Thymus (tissue), 11 donors: ENCODE data around the gene TUBB4A. TPM values are rescaled to one million over a fixed set of nuclear protein-coding genes. Genes with fewer than 3 reads are reported as not detected.

Source experiments
- DNase-seq, 9 donors: peaks; one replicate each; pipeline ENCODE4 v3.0.0-alpha.2; 2013; ENCODE audit warnings: low spot score in 9 of 9, low read depth in 6 of 9, missing footprints in 1 of 9
- H3K27ac ChIP-seq, 2 donors: one replicate each; pipeline ENCODE4 v1.5.1; 2013; ENCODE audit warnings: control low read depth in 1 of 2, low read depth in 1 of 2, low read length in 1 of 2, mild to moderate bottlenecking in 1 of 2, moderate library complexity in 1 of 2
- H3K27me3 ChIP-seq, 2 donors: one replicate each; pipeline ENCODE4 v1.5.1; 2013; ENCODE audit warnings: low read length in 1 of 2; ENCODE audit not compliant: control insufficient read depth in 2 of 2, insufficient read depth in 1 of 2
- H3K36me3 ChIP-seq, 2 donors: one replicate each; pipeline ENCODE4 v1.5.1; 2013; ENCODE audit warnings: low read length in 1 of 2, mild to moderate bottlenecking in 1 of 2, moderate library complexity in 1 of 2; ENCODE audit not compliant: control insufficient read depth in 2 of 2, insufficient read depth in 2 of 2
- H3K4me1 ChIP-seq, 2 donors: one replicate each; pipeline ENCODE4 v1.5.1; 2013; ENCODE audit warnings: low read length in 2 of 2; ENCODE audit not compliant: control insufficient read depth in 2 of 2, insufficient read depth in 2 of 2
- H3K4me3 ChIP-seq, 2 donors: one replicate each; pipeline ENCODE4 v1.5.1; 2013; ENCODE audit warnings: low read length in 2 of 2, control low read depth in 1 of 2, mild to moderate bottlenecking in 1 of 2
- H3K9me3 ChIP-seq, 2 donors: one replicate each; pipeline ENCODE4 v1.5.1; 2013; ENCODE audit warnings: low read length in 1 of 2, mild to moderate bottlenecking in 1 of 2; ENCODE audit not compliant: control insufficient read depth in 2 of 2, insufficient read depth in 1 of 2
- WGBS: extraction: QIAGEN DNeasy Blood & Tissue Kit; methylation state at CpG from one replicate; pipeline ENCODE4 v1.1.7; 2013; 5-methylcytosine and 5-hydroxymethylcytosine counted together
- polyA plus RNA-seq: library from polyadenylated mRNA; stranded (reverse); fragments of 200-250 nt; gene quantifications from one replicate; pipeline ENCODE4 v1.2.3, GENCODE V29; 2013
- total RNA-seq: library from RNA; stranded (reverse); fragments of 120-200 nt; gene quantifications from one replicate; pipeline ENCODE4 v1.2.4, GENCODE V29; 2013
- donor health status: healthy.

The TUBB4A gene
- total and polyA plus RNA-seq, 2 donors, result 0.24 to 1.1 TPM

- Histone ChIP-seq H3K4me3 (no peak overlapping the region), H3K9me3 (peaks cover 0 to 6% of the 10 kb centered on the region in 2 donors), H3K4me1 (peaks cover 3 to 39% of the 10 kb centered on the region in 2 donors), H3K36me3 (peaks cover 29 to 40% of the 10 kb centered on the region in 2 donors), H3K27me3 (peaks cover 0 to 2% of the 10 kb centered on the region in 2 donors), H3K27ac (peak overlapping the region in 1 of 2 donors; percentile 47)
- WGBS, result 95% methylated on average over 13 of the region's 13 CpGs
- DNase-seq, result no peak
Measured at GRCh38 chr19:6478815-6479214, 23.3 kb downstream of the TUBB4A start.

GRCh38 chr19:6476896-6477431 lies 25.1 kb downstream of the TUBB4A start:
- Histone ChIP-seq H3K36me3 (peaks cover 29 to 40% of the 10 kb centered on the region in 2 donors), H3K27me3 (peaks cover 0 to 2% of the 10 kb centered on the region in 2 donors), H3K4me3 (no peak overlapping the region), H3K27ac (no peak overlapping the region), H3K9me3 (peaks cover 0 to 6% of the 10 kb centered on the region in 2 donors), H3K4me1 (peaks cover 2 to 32% of the 10 kb centered on the region in 2 donors)
- WGBS, result 95% methylated on average over 29 of the region's 29 CpGs
- no peak for DNase-seq

GRCh38 chr19:6476155-6476895 lies 25.8 kb downstream of the TUBB4A start:
- H3K27ac ChIP-seq, result no peak overlapping the region
- H3K36me3 ChIP-seq, result peaks cover 32 to 41% of the 10 kb centered on the region in 2 donors
- H3K9me3 ChIP-seq, result peaks cover 0 to 6% of the 10 kb centered on the region in 2 donors
- DNase-seq, result no peak
- peaks cover 0 to 2% of the 10 kb centered on the region in 2 donors for H3K27me3 ChIP-seq
- WGBS, result 88% methylated on average over 33 of the region's 33 CpGs
- no peak overlapping the region for H3K4me3 ChIP-seq
- H3K4me1 ChIP-seq, result peaks cover 0 to 26% of the 10 kb centered on the region in 2 donors

GRCh38 chr19:6475321-6476108 lies 26.6 kb downstream of the TUBB4A start:
- Histone ChIP-seq H3K4me1 (peaks cover 0 to 19% of the 10 kb centered on the region in 2 donors), H3K9me3 (peaks cover 0 to 6% of the 10 kb centered on the region in 2 donors), H3K4me3 (no peak overlapping the region), H3K27me3 (peaks cover 0 to 2% of the 10 kb centered on the region in 2 donors), H3K27ac (no peak overlapping the region), H3K36me3 (peaks cover 36 to 44% of the 10 kb centered on the region in 2 donors)
- no peak for DNase-seq
- 95% methylated on average over 52 of the region's 52 CpGs for WGBS

- peaks cover 0 to 2% of the 10 kb centered on the region in 2 donors for H3K27me3 ChIP-seq
- no peak overlapping the region for H3K27ac ChIP-seq
- WGBS, result 91% methylated on average over 9 of the region's 9 CpGs
- peaks cover 0 to under 1% of the 10 kb centered on the region in 2 donors for H3K4me1 ChIP-seq
- no peak overlapping the region for H3K4me3 ChIP-seq
- peaks cover 0 to 6% of the 10 kb centered on the region in 2 donors for H3K9me3 ChIP-seq
- peaks cover 44 to 47% of the 10 kb centered on the region in 2 donors for H3K36me3 ChIP-seq
- no peak for DNase-seq
Measured at GRCh38 chr19:6473647-6474046, 28.5 kb downstream of the TUBB4A start.

GRCh38 chr19:6472713-6473112 lies 29.4 kb downstream of the TUBB4A start:
- Histone ChIP-seq H3K27me3 (peaks cover 0 to 2% of the 10 kb centered on the region in 2 donors), H3K4me1 (no peaks in the 10 kb centered on the region), H3K36me3 (peaks cover 44% of the 10 kb centered on the region in 2 donors), H3K4me3 (no peak overlapping the region), H3K9me3 (peaks cover 0 to 6% of the 10 kb centered on the region in 2 donors), H3K27ac (no peak overlapping the region)
- 96% methylated on average over 4 of the region's 4 CpGs for WGBS
- DNase-seq, result no peak

GRCh38 chr19:6471076-6471475 lies 31.0 kb downstream of the TUBB4A start:
- no peaks in the 10 kb centered on the region for H3K4me1 ChIP-seq
- peaks cover 0 to 1% of the 10 kb centered on the region in 2 donors for H3K27me3 ChIP-seq
- H3K27ac ChIP-seq, result no peak overlapping the region
- H3K9me3 ChIP-seq, result no peaks in the 10 kb centered on the region
- H3K4me3 ChIP-seq, result no peak overlapping the region
- 97% methylated on average over 14 of the region's 14 CpGs for WGBS
- H3K36me3 ChIP-seq, result peaks cover 32 to 37% of the 10 kb centered on the region in 2 donors
- no peak for DNase-seq

DNA sequence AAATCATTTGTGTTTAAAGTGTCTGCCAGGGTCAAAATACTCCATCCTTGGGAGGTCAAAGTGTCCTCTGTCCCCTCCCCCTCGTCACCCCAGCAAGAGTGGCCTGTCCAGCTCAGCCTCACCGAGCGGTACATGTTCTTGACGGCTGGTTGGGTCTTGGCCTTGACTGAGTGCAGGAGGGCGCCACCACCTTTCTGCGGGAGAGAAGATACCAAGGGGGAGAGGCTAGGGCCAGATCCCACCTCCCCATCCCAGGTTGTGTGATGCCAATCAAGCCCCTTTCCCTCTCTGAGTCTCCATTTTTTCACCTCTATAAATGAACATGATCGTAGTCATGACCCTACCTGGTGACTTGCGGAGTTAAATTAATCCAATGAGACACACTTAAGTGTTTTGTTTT lies 31.9 kb downstream of the TUBB4A start:
- Histone ChIP-seq H3K27me3 (peaks cover 0 to 8% of the 10 kb centered on the region in 2 donors), H3K27ac (no peak overlapping the region), H3K4me3 (no peak overlapping the region), H3K9me3 (no peaks in the 10 kb centered on the region), H3K36me3 (peaks cover 23 to 28% of the 10 kb centered on the region in 2 donors), H3K4me1 (no peaks in the 10 kb centered on the region)
- WGBS, result 96% methylated on average over 8 of the region's 8 CpGs
- DNase-seq, result no peak

- Histone ChIP-seq H3K27ac (no peak overlapping the region), H3K9me3 (peaks cover 0 to 3% of the 10 kb centered on the region in 2 donors), H3K36me3 (peaks cover 15 to 21% of the 10 kb centered on the region in 2 donors), H3K27me3 (peaks cover 6 to 35% of the 10 kb centered on the region in 2 donors), H3K4me1 (peaks cover 0 to 5% of the 10 kb centered on the region in 2 donors), H3K4me3 (no peak overlapping the region)
- no peak for DNase-seq
- WGBS, result 95% methylated on average over 8 of the region's 8 CpGs
Measured at GRCh38 chr19:6467384-6467783, 34.7 kb downstream of the TUBB4A start.
